Body of pancreas (tissue), 4 donors: ENCODE results near the gene CERT1. TPM values are rescaled to one million over a fixed set of nuclear protein-coding genes. Genes with fewer than 3 reads are reported as not detected.

Source experiments
- ATAC-seq: fragments of 150-250 bp; one replicate; pipeline ENCODE4 v1.9.1; 2016
- DNase-seq, 4 donors: peaks; one replicate each; pipeline ENCODE4 v3.0.0-alpha.2; 2019
- H3K27ac ChIP-seq, 4 donors: fragments of 200-600 bp; sonication (generic); 1 replicate in 3 of 4; 2 replicates in 1 of 4; pipeline versions ENCODE4 v1.5.1 to v1.6.1; 2016 to 2019; ENCODE audit warnings: mild to moderate bottlenecking in 1 of 4, mixed read lengths in 1 of 4, moderate library complexity in 1 of 4
- H3K27me3 ChIP-seq, 2 donors: fragments of 200-600 bp; sonication (generic); one replicate each; pipeline ENCODE4 v1.6.0; 2016; ENCODE audit warnings: mild to moderate bottlenecking in 1 of 2
- H3K36me3 ChIP-seq, 2 donors: fragments of 200-600 bp; sonication (generic); replicated peaks in 1 of 2; 2 replicates each; pipeline ENCODE4 v1.5.1; 2016; ENCODE audit warnings: low read depth in 2 of 2; ENCODE audit not compliant: insufficient read depth in 1 of 2
- H3K4me1 ChIP-seq: fragments of 200-600 bp; sonication (generic); one replicate; pipeline ENCODE4 v1.6.0; 2016
- H3K4me3 ChIP-seq, 2 donors: fragments of 200-600 bp; sonication (generic); 1 replicate in 1 of 2; 2 replicates in 1 of 2; pipeline ENCODE4 v1.5.1; 2016 to 2019
- H3K9me3 ChIP-seq, 3 donors: fragments of 200-600 bp; sonication (generic); 1 replicate in 2 of 3; 2 replicates in 1 of 3; pipeline ENCODE4 v1.5.1; 2016
- CTCF ChIP-seq, 7 experiments: fragments of 450-650 bp in 4 of 7; fragments of 200-600 bp in 3 of 7; sonication (generic) in 3 of 7; IDR thresholded peaks; one replicate each; pipeline ENCODE4 v1.5.1; 2016 to 2019; ENCODE audit warnings: antibody characterized with exemption in 7 of 7
- POLR2A ChIP-seq, 3 donors: fragments of 450-650 bp; IDR thresholded peaks; one replicate each; pipeline ENCODE4 v1.6.1; 2016; ENCODE audit warnings: antibody characterized with exemption in 3 of 3, mild to moderate bottlenecking in 2 of 3
- WGBS, 2 donors: methylation state at CpG; one replicate each; pipeline ENCODE4 v1.1.5; 2017; 5-methylcytosine and 5-hydroxymethylcytosine counted together
- intact Hi-C: fragments of 100-400 bp; cut with DNase I; formaldehyde crosslinking; loops from one replicate; pipeline ENCODE4 v1.15.1; 2023
- total RNA-seq, 2 donors: library from RNA; depleted of rRNA; stranded (reverse); fragments of >200 nt; gene quantifications; one replicate each; pipeline ENCODE4 v1.1.0, GENCODE V29; 2016

CERT1 gene
- total RNA-seq, 2 donors from 2014 or later, result 17.8 to 19.5 TPM

- ATAC-seq (no peak), DNase-seq (no peak)
- Histone ChIP-seq H3K9me3 (peaks cover 0 to 3% (median 0%) of the 10 kb centered on the region in 3 donors), H3K4me1 (peaks cover 20% of the 10 kb centered on the region), H3K27ac (no peak overlapping the region), H3K36me3 (no peaks in the 10 kb centered on the region), H3K4me3 (no peak overlapping the region), H3K27me3 (no peaks in the 10 kb centered on the region)
- intact Hi-C loops, result no loop called here
- TF ChIP-seq POLR2A (IDR thresholded peaks at IDR 0.05) (no peak), CTCF (IDR thresholded peaks at IDR 0.05) (no peak)
- WGBS, 2 donors, result 88 to 90% methylated on average over 1 of the region's 1 CpG
These were observed 45.9 kb downstream of the CERT1 start for GRCh38 chr5:75465480-75465879.

GRCh38 chr5:75463726-75464125 lies 47.7 kb downstream of the CERT1 start:
- H3K27me3 ChIP-seq, result no peaks in the 10 kb centered on the region
- ATAC-seq, result no peak
- 91% methylated on average over 2 of the region's 2 CpGs for WGBS, 2 donors
- no peak for DNase-seq
- H3K27ac ChIP-seq, result no peak overlapping the region
- H3K4me3 ChIP-seq, result no peak overlapping the region
- no peaks in the 10 kb centered on the region for H3K9me3 ChIP-seq
- H3K4me1 ChIP-seq, result peaks cover 23% of the 10 kb centered on the region
- H3K36me3 ChIP-seq, result no peaks in the 10 kb centered on the region
- TF ChIP-seq POLR2A (IDR thresholded peaks at IDR 0.05) (no peak), CTCF (IDR thresholded peaks at IDR 0.05) (no peak)
- intact Hi-C loops, result no loop called here

- TF ChIP-seq POLR2A (IDR thresholded peaks at IDR 0.05) (no peak), CTCF (IDR thresholded peaks at IDR 0.05) (no peak)
- no peaks in the 10 kb centered on the region for H3K36me3 ChIP-seq
- no peak for DNase-seq
- peaks cover 32% of the 10 kb centered on the region for H3K4me1 ChIP-seq
- no peak overlapping the region for H3K4me3 ChIP-seq
- no peaks in the 10 kb centered on the region for H3K9me3 ChIP-seq
- no peak overlapping the region for H3K27ac ChIP-seq
- intact Hi-C loops, result no loop called here
- H3K27me3 ChIP-seq, result no peaks in the 10 kb centered on the region
- ATAC-seq, result no peak
- WGBS, 2 donors, result 41 to 43% methylated on average over 1 of the region's 1 CpG
These were observed 49.8 kb downstream of the CERT1 start for GRCh38 chr5:75461679-75462078.

GRCh38 chr5:75460942-75461610 lies 50.4 kb downstream of the CERT1 start:
- Histone ChIP-seq H3K4me3 (no peak overlapping the region), H3K27ac (no peak overlapping the region), H3K36me3 (no peaks in the 10 kb centered on the region), H3K27me3 (no peaks in the 10 kb centered on the region), H3K4me1 (peaks cover 32% of the 10 kb centered on the region), H3K9me3 (no peaks in the 10 kb centered on the region)
- WGBS, 2 donors, result 76 to 78% methylated on average over 8 of the region's 8 CpGs
- no peak for ATAC-seq
- peak in 1 of 4 donors; percentile 33 for DNase-seq
- TF ChIP-seq CTCF (IDR thresholded peaks at IDR 0.05), result no peak
- TF ChIP-seq POLR2A (IDR thresholded peaks at IDR 0.05), result no peak
- intact Hi-C loops, result no loop called here

- H3K4me3 ChIP-seq, result no peak overlapping the region
- peaks cover 29% of the 10 kb centered on the region for H3K4me1 ChIP-seq
- intact Hi-C loops, result no loop called here
- no peak for DNase-seq
- no peaks in the 10 kb centered on the region for H3K9me3 ChIP-seq
- H3K27ac ChIP-seq, result no peak overlapping the region
- H3K36me3 ChIP-seq, result no peaks in the 10 kb centered on the region
- no peak for ATAC-seq
- TF ChIP-seq POLR2A (IDR thresholded peaks at IDR 0.05) (no peak), CTCF (IDR thresholded peaks at IDR 0.05) (no peak)
- H3K27me3 ChIP-seq, result no peaks in the 10 kb centered on the region
- 19 to 47% methylated on average over 2 of the region's 2 CpGs for WGBS, 2 donors
These were observed 50.9 kb downstream of the CERT1 start for GRCh38 chr5:75460532-75460931.
